Measurements from ENCODE around the gene KNTC1. TPM values are rescaled to one million over a fixed set of nuclear protein-coding genes. Genes with fewer than 3 reads are reported as not detected.

Gene KNTC1
- total and polyA plus RNA-seq, 8 donors, result 2.4 to 47.0 (median 14.1) TPM

GRCh38 chr12:122602456-122602855 is 75.4 kb downstream of the KNTC1 start:
- no peaks in the 10 kb centered on the region for H3K4me1 ChIP-seq
- 92 to 97% (median 96%) methylated on average over 2 of the region's 2 CpGs for WGBS, 5 donors

GRCh38 chr12:122604993-122605392 is 77.9 kb downstream of the KNTC1 start:
- Histone ChIP-seq H3K36me3 (peaks cover 0 to 27% (median 22%) of the 10 kb centered on the region in 4 donors), H3K27ac (no peak overlapping the region), H3K4me3 (no peak overlapping the region), H3K4me1 (no peaks in the 10 kb centered on the region), H3K27me3 (no peaks in the 10 kb centered on the region), H3K9me3 (no peaks in the 10 kb centered on the region)
- no peak for DNase-seq
- 96 to 99% (median 98%) methylated on average over 4 of the region's 4 CpGs for WGBS, 5 donors
- intact Hi-C loops (cut with DNase I; ENCODE audit: low total_unique reads), result no loop called here
- no peak for TF ChIP-seq EP300 (IDR thresholded peaks at IDR 0.05)
- no peak for TF ChIP-seq POLR2AphosphoS5 (IDR thresholded peaks at IDR 0.05)
- no peak for TF ChIP-seq POLR2A (IDR thresholded peaks at IDR 0.05)
- TF ChIP-seq CTCF (IDR thresholded peaks at IDR 0.05), result no peak

More at GRCh38 chr12:122602456-122602855, 75.4 kb downstream of the KNTC1 start:
- no peaks in the 10 kb centered on the region for H3K27me3 ChIP-seq
- H3K4me3 ChIP-seq, result no peak overlapping the region
- intact Hi-C loops (cut with DNase I; ENCODE audit: low total_unique reads), result no loop called here
- DNase-seq, result no peak
- H3K27ac ChIP-seq, result no peak overlapping the region
- peaks cover 0 to 22% (median 17%) of the 10 kb centered on the region in 4 donors for H3K36me3 ChIP-seq
- TF ChIP-seq POLR2A (IDR thresholded peaks at IDR 0.05) (no peak), POLR2AphosphoS5 (IDR thresholded peaks at IDR 0.05) (no peak)
- H3K9me3 ChIP-seq, result no peaks in the 10 kb centered on the region

GRCh38 chr12:122609732-122610131 is 82.7 kb downstream of the KNTC1 start:
- Histone ChIP-seq H3K36me3 (peaks cover 0 to 53% (median 45%) of the 10 kb centered on the region in 4 donors), H3K4me1 (no peaks in the 10 kb centered on the region), H3K27ac (no peak overlapping the region), H3K27me3 (no peaks in the 10 kb centered on the region), H3K9me3 (no peaks in the 10 kb centered on the region), H3K4me3 (no peak overlapping the region)
- 62 to 77% (median 76%) methylated on average over 3 of the region's 3 CpGs for WGBS, 5 donors
- no peak for DNase-seq
- intact Hi-C loops (cut with DNase I; ENCODE audit: low total_unique reads), result no loop called here
- TF ChIP-seq EP300 (IDR thresholded peaks at IDR 0.05) (no peak), POLR2AphosphoS5 (IDR thresholded peaks at IDR 0.05) (no peak), CTCF (IDR thresholded peaks at IDR 0.05) (no peak), POLR2A (IDR thresholded peaks at IDR 0.05) (no peak)

- H3K27ac ChIP-seq, result no peak overlapping the region
- H3K36me3 ChIP-seq, result peaks cover 0 to 52% (median 45%) of the 10 kb centered on the region in 4 donors
- no peak for TF ChIP-seq CTCF (IDR thresholded peaks at IDR 0.05)
- TF ChIP-seq POLR2A (IDR thresholded peaks at IDR 0.05), result no peak
- no peak for TF ChIP-seq EP300 (IDR thresholded peaks at IDR 0.05)
- TF ChIP-seq POLR2AphosphoS5 (IDR thresholded peaks at IDR 0.05), result no peak
- no peaks in the 10 kb centered on the region for H3K4me1 ChIP-seq
- 78 to 92% (median 87%) methylated on average over 5 of the region's 5 CpGs for WGBS, 5 donors
- no peaks in the 10 kb centered on the region for H3K27me3 ChIP-seq
- intact Hi-C loops (cut with DNase I; ENCODE audit: low total_unique reads), result no loop called here
- H3K4me3 ChIP-seq, result no peak overlapping the region
- no peaks in the 10 kb centered on the region for H3K9me3 ChIP-seq
- no peak for DNase-seq
Observed at GRCh38 chr12:122610207-122610606, 83.2 kb downstream of the KNTC1 start.

GRCh38 chr12:122610911-122611310 is 83.9 kb downstream of the KNTC1 start:
- no peaks in the 10 kb centered on the region for H3K27me3 ChIP-seq
- intact Hi-C loops (cut with DNase I; ENCODE audit: low total_unique reads), result no loop called here
- whole genome bisulfite sequencing, 5 donors, result 69 to 86% (median 77%) methylated on average over 2 of the region's 2 CpGs

More at GRCh38 chr12:122610911-122611310, 83.9 kb downstream of the KNTC1 start:
- H3K9me3 ChIP-seq, result no peaks in the 10 kb centered on the region
- DNase-seq, result no peak
- H3K4me3 ChIP-seq, result no peak overlapping the region
- H3K27ac ChIP-seq, result no peak overlapping the region
- peaks cover 0 to 52% (median 41%) of the 10 kb centered on the region in 4 donors for H3K36me3 ChIP-seq
- TF ChIP-seq CTCF (IDR thresholded peaks at IDR 0.05) (no peak), EP300 (IDR thresholded peaks at IDR 0.05) (no peak)
- H3K4me1 ChIP-seq, result no peaks in the 10 kb centered on the region

Measured in stomach (tissue), 9 donors.